PC-9 (cell line): ENCODE measurements around the gene ZNF157. TPM values are rescaled to one million over a fixed set of nuclear protein-coding genes. Genes with fewer than 3 reads are reported as not detected.
"Not testable (repeated sequence)": the region's sequence is repeated elsewhere in the genome, so short reads cannot be mapped to it uniquely, and the experiment has no call there.

ENCODE experiments used
- BruUV-seq: library from RNA; stranded (reverse); fragments of 400-500 nt; replicated peaks from 2 replicates; lab custom pipeline; 2021; lab: Mats Ljungman, UMichigan
- CTCF ChIA-PET: fragments of 300-600 bp; sonication (Branson Sonifier 250); formaldehyde crosslinking; loops from one replicate; lab custom pipeline; 2022; ENCODE audit warnings: antibody characterized with exemption; lab: Charles Lee
- POLR2A ChIA-PET: fragments of 300-600 bp; sonication (Branson Sonifier 250); formaldehyde crosslinking; loops from one replicate; lab custom pipeline; 2022; ENCODE audit warnings: antibody characterized with exemption; ENCODE audit not compliant: unreplicated experiment; lab: Charles Lee
- DNase-seq, 2 experiments: peaks; one replicate each; pipeline versions ENCODE4 v3.0.0 to v3.0.0-alpha.2; 2015 to 2022; ENCODE audit warnings: mixed read lengths in 1 of 2
- H2AFZ ChIP-seq: fragments of 200-600 bp; sonication (generic); 2 replicates; pipeline ENCODE4 v1.8.1; 2017; ENCODE audit warnings: antibody characterized with exemption
- H3F3A ChIP-seq: fragments of 200-600 bp; sonication (generic); 2 replicates; pipeline ENCODE4 v1.8.1; 2017; ENCODE audit warnings: antibody characterized with exemption, mild to moderate bottlenecking, low read depth; ENCODE audit not compliant: insufficient read depth
- H3K27ac ChIP-seq: fragments of 200-600 bp; sonication (generic); 2 replicates; pipeline ENCODE4 v1.6.1; 2016; ENCODE audit warnings: mixed run types
- H3K27me3 ChIP-seq: fragments of 200-600 bp; sonication (generic); 2 replicates; pipeline ENCODE4 v1.6.1; 2016; ENCODE audit warnings: low read depth, mixed run types; ENCODE audit not compliant: insufficient read depth
- H3K36me3 ChIP-seq: fragments of 200-600 bp; sonication (generic); 2 replicates; pipeline ENCODE4 v1.6.1; 2016; ENCODE audit warnings: low read depth, mixed run types
- H3K4me1 ChIP-seq: fragments of 200-600 bp; sonication (generic); replicated peaks from 2 replicates; pipeline ENCODE4 v1.6.1; 2016; ENCODE audit warnings: mixed run types; ENCODE audit not compliant: insufficient read depth
- H3K4me2 ChIP-seq: fragments of 200-600 bp; sonication (generic); 2 replicates; pipeline ENCODE4 v1.6.1; 2017; ENCODE audit warnings: mixed run types
- H3K4me3 ChIP-seq: fragments of 200-600 bp; sonication (generic); 2 replicates; pipeline ENCODE4 v1.6.1; 2016; ENCODE audit warnings: mixed run types
- H3K79me2 ChIP-seq: fragments of 200-600 bp; sonication (generic); 2 replicates; pipeline ENCODE4 v1.6.1; 2017; ENCODE audit warnings: low read depth, mixed run types
- H3K9me2 ChIP-seq: fragments of 200-600 bp; sonication (generic); 2 replicates; pipeline ENCODE4 v1.8.1; 2017; ENCODE audit warnings: mild to moderate bottlenecking; ENCODE audit not compliant: insufficient read depth
- H3K9me3 ChIP-seq: fragments of 200-600 bp; sonication (generic); 2 replicates; pipeline ENCODE4 v1.8.1; 2016; ENCODE audit warnings: low read depth; ENCODE audit not compliant: insufficient read depth
- H4K20me1 ChIP-seq: fragments of 200-600 bp; sonication (generic); 2 replicates; pipeline ENCODE4 v1.8.1; 2017; ENCODE audit not compliant: insufficient read depth
- CTCF ChIP-seq: fragments of 200-600 bp; sonication (generic); conservative IDR thresholded peaks from 2 replicates; pipeline ENCODE4 v1.6.1; 2017; ENCODE audit warnings: mixed run types, antibody characterized with exemption, mild to moderate bottlenecking, moderate library complexity
- EZH2 ChIP-seq: fragments of 200-600 bp; sonication (generic); IDR thresholded peaks from 2 replicates; pipeline ENCODE4 v1.8.0; 2017; ENCODE audit warnings: antibody characterized with exemption, low read depth
- intact Hi-C: fragments of 100-400 bp; cut with micrococcal nuclease; formaldehyde crosslinking; loops from one replicate; pipeline ENCODE4 v1.10.0; 2022; ENCODE audit not compliant: unreplicated experiment
- total RNA-seq: library from RNA; stranded (reverse); gene quantifications from 2 replicates; pipeline ENCODE4 v1.2.3, GENCODE V29; 2021

Gene ZNF157
- total RNA-seq, 1 experiment from 2014 or later: not detected

DNA sequence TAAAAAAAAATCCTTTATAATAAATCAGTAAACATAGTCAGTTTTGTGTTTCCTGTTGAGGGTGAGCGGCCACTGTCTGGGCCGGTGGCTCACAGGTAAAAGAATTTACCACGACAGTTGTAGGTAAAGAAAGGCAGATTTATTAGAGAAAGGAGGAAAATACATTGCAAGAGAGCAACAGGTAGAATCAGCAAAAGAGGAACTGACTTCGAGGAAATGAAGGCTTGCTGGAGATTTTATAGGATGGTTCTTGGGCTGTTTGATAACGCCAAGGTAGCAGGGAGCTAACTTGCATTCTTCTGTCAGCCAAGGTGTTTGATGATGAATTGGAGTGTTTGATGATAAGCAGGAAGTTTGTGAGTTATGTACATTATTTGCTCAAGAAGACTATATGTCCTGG lies 2.8 kb downstream of the ZNF157 start:
- no peaks in the 10 kb centered on the region for H3F3A ChIP-seq
- no peaks in the 10 kb centered on the region for H3K9me3 ChIP-seq
- no peaks in the 10 kb centered on the region for H3K36me3 ChIP-seq
- H3K9me2 ChIP-seq: no peaks in the 10 kb centered on the region
- intact Hi-C loops: no loop called here
- no peak overlapping the region for H3K4me2 ChIP-seq
- DNase-seq: no peak
- BruUV-seq: no TSS peak
- H3K27ac ChIP-seq: no peak overlapping the region
- H3K27me3 ChIP-seq: no peaks in the 10 kb centered on the region
- no peaks in the 10 kb centered on the region for H3K79me2 ChIP-seq
- H3K4me1 ChIP-seq: no peaks in the 10 kb centered on the region
- ChIA-PET POLR2A (no interaction called here), CTCF (no interaction called here)
- H4K20me1 ChIP-seq: no peaks in the 10 kb centered on the region
- H2AFZ ChIP-seq: no peak overlapping the region
- no peak for TF ChIP-seq CTCF
- no peak for TF ChIP-seq EZH2
- no peak overlapping the region for H3K4me3 ChIP-seq

DNA sequence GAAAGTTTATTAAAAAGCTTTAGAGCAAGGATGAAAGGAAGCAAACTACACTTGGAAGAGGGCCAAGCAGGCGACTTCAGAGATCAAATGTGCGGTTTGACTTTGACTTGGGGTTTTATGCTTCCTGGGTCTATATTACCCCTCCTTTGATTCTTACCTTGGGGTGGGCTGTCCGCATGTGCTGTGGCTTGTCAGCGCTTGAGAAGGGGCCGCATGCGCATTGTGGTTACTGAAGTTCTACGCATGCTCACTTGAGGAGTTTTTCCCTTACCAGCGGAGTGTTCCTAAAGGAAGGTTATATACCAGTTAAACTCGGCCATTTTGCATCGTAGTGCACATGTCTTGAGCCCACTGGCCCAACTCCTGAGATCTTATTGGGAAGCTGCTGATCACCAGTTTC lies 9.9 kb downstream of the ZNF157 start:
- no peak overlapping the region for H2AFZ ChIP-seq
- no peaks in the 10 kb centered on the region for H3K9me3 ChIP-seq

DNA sequence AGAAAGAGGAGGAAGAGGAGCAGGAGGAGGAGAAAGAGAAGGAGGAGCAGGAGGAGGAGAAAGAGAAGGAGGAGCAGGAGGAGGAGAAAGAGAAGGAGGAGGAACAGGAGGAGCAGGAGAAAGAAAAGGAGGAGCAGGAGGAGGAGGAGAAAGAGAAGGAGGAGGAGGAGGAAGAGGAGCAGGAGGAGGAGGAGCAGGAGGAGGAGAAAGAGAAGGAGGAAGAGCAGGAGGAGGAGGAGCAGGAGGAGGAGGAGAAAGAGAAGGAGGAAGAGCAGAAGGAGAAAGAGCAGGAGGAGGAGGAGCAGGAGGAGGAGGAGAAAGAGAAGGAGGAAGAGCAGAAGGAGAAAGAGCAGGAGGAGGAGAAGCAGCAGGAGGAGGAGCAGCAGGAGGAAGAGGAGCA lies 10.5 kb downstream of the ZNF157 start:
- H3K9me3 ChIP-seq, intact Hi-C loops: not testable (repeated sequence)

More for the DNA sequence above, 9.9 kb downstream of the ZNF157 start:
- Histone ChIP-seq H3K27me3 (no peaks in the 10 kb centered on the region), H3K4me1 (no peaks in the 10 kb centered on the region), H3K27ac (no peak overlapping the region), H3K36me3 (no peaks in the 10 kb centered on the region), H3K79me2 (no peaks in the 10 kb centered on the region), H3F3A (no peaks in the 10 kb centered on the region), H3K4me2 (no peak overlapping the region), H3K9me2 (no peaks in the 10 kb centered on the region), H3K4me3 (no peak overlapping the region), H4K20me1 (no peaks in the 10 kb centered on the region)
- ChIA-PET CTCF (no interaction called here), POLR2A (no interaction called here)
- no peak for TF ChIP-seq CTCF
- TF ChIP-seq EZH2: no peak
- intact Hi-C loops: no loop called here
- BruUV-seq: no TSS peak
- DNase-seq: no peak

GRCh38 chrX:47384502-47384901 lies 14.1 kb downstream of the ZNF157 start:
- Histone ChIP-seq H3K4me1 (no peaks in the 10 kb centered on the region), H3K9me2 (no peaks in the 10 kb centered on the region), H3K79me2 (no peaks in the 10 kb centered on the region), H3K27ac (no peak overlapping the region), H3F3A (no peaks in the 10 kb centered on the region), H3K36me3 (no peaks in the 10 kb centered on the region), H3K4me2 (peak overlapping the region; percentile 28; the same call in 1 of the 2 replicates), H3K27me3 (no peaks in the 10 kb centered on the region), H3K9me3 (no peaks in the 10 kb centered on the region), H3K4me3 (no peak overlapping the region), H4K20me1 (no peaks in the 10 kb centered on the region), H2AFZ (no peak overlapping the region)
- ChIA-PET CTCF (interaction anchor here (0.6 to 1.0 kb wide), 2 partner anchors 166 to 232 kb away, joined by 3 to 4 read pairs; partner anchors contain the start of gene CDK16), POLR2A (no interaction called here)
- BruUV-seq: no TSS peak
- intact Hi-C loops: loop anchor here (1.0 kb wide), 1 partner anchor 191 kb away; the partner anchor contains the start of gene UBA1
- peak; percentile 68 for TF ChIP-seq CTCF
- no peak for TF ChIP-seq EZH2
- peak; percentile 35 to 39 for DNase-seq

More for the DNA sequence above, 10.5 kb downstream of the ZNF157 start:
- H3K36me3 ChIP-seq, H3K27ac ChIP-seq, H4K20me1 ChIP-seq, H2AFZ ChIP-seq, CTCF ChIA-PET, DNase-seq, POLR2A ChIA-PET, H3K4me3 ChIP-seq, H3K79me2 ChIP-seq, H3K27me3 ChIP-seq, H3K9me2 ChIP-seq, H3F3A ChIP-seq, BruUV-seq, H3K4me2 ChIP-seq, H3K4me1 ChIP-seq: not testable (repeated sequence)
